Stimulated activated memory B cell treated with anti-CD40 and anti-IgM and Interleukin-4, amounts not matched to agents 10 μg/mL and 1 μg/mL and 100 μg/mL, for 72 hours (primary cell): Measurements from ENCODE around the gene CHST4.
"Not testable (repeated sequence)": the region's sequence is repeated elsewhere in the genome, so short reads cannot be mapped to it uniquely, and the experiment has no call there.

Experiments used
- ATAC-seq: fragments of 150-1000 bp; cut with Tn5 transposase; 2 replicates; pipeline ENCODE4 v1.10.0; 2021
- H3K27ac Mint-ChIP-seq: one replicate; pipeline ENCODE4 v1.8.0; 2022; ENCODE audit warnings: mild to moderate bottlenecking, mixed read lengths
- H3K27me3 Mint-ChIP-seq: one replicate; pipeline ENCODE4 v1.8.0; 2022; ENCODE audit warnings: mixed read lengths
- H3K36me3 Mint-ChIP-seq: one replicate; pipeline ENCODE4 v1.8.0; 2022; ENCODE audit warnings: mixed read lengths
- H3K4me1 Mint-ChIP-seq: one replicate; pipeline ENCODE4 v1.8.0; 2022; ENCODE audit warnings: mixed read lengths
- H3K4me3 Mint-ChIP-seq: one replicate; pipeline ENCODE4 v1.8.0; 2022; ENCODE audit warnings: mild to moderate bottlenecking, moderate library complexity, mixed read lengths
- H3K9me3 Mint-ChIP-seq: one replicate; pipeline ENCODE4 v1.8.0; 2022; ENCODE audit warnings: mixed read lengths

The CHST4 gene

GRCh38 chr16:71504051-71504450, 22.2 kb upstream of the CHST4 start:
- not testable (repeated sequence) for H3K36me3 Mint-ChIP-seq, H3K27ac Mint-ChIP-seq, ATAC-seq, H3K9me3 Mint-ChIP-seq, H3K4me1 Mint-ChIP-seq, H3K4me3 Mint-ChIP-seq
- peaks cover 17% of the 10 kb centered on the region for H3K27me3 Mint-ChIP-seq

GRCh38 chr16:71504901-71505300, 21.3 kb upstream of the CHST4 start:
- Mint-ChIP-seq H3K27me3 (peaks cover 17% of the 10 kb centered on the region), H3K9me3 (no peaks in the 10 kb centered on the region), H3K4me3 (no peak overlapping the region), H3K36me3 (no peaks in the 10 kb centered on the region), H3K4me1 (no peaks in the 10 kb centered on the region), H3K27ac (no peak overlapping the region)
- ATAC-seq = no peak

GRCh38 chr16:71507061-71507460, 19.2 kb upstream of the CHST4 start:
- no peak for ATAC-seq
- H3K27me3 Mint-ChIP-seq = peaks cover 16% of the 10 kb centered on the region
- no peak overlapping the region for H3K4me3 Mint-ChIP-seq
- no peaks in the 10 kb centered on the region for H3K36me3 Mint-ChIP-seq
- no peaks in the 10 kb centered on the region for H3K9me3 Mint-ChIP-seq
- no peaks in the 10 kb centered on the region for H3K4me1 Mint-ChIP-seq
- H3K27ac Mint-ChIP-seq = no peak overlapping the region

- peaks cover 18% of the 10 kb centered on the region for H3K27me3 Mint-ChIP-seq
- H3K4me1 Mint-ChIP-seq = no peaks in the 10 kb centered on the region
- no peak overlapping the region for H3K27ac Mint-ChIP-seq
- H3K9me3 Mint-ChIP-seq = no peaks in the 10 kb centered on the region
- H3K36me3 Mint-ChIP-seq = no peaks in the 10 kb centered on the region
- ATAC-seq = no peak
- H3K4me3 Mint-ChIP-seq = no peak overlapping the region
Measured at GRCh38 chr16:71513302-71513701, 12.9 kb upstream of the CHST4 start.

- no peaks in the 10 kb centered on the region for H3K36me3 Mint-ChIP-seq
- H3K4me3 Mint-ChIP-seq = no peak overlapping the region
- no peaks in the 10 kb centered on the region for H3K9me3 Mint-ChIP-seq
- H3K27me3 Mint-ChIP-seq = peaks cover 18% of the 10 kb centered on the region
- H3K27ac Mint-ChIP-seq = no peak overlapping the region
- ATAC-seq = no peak
- no peaks in the 10 kb centered on the region for H3K4me1 Mint-ChIP-seq
Measured at GRCh38 chr16:71514476-71514875, 11.8 kb upstream of the CHST4 start.

- no peak for ATAC-seq
- Mint-ChIP-seq H3K4me1 (no peaks in the 10 kb centered on the region), H3K27me3 (peaks cover 18% of the 10 kb centered on the region), H3K4me3 (no peak overlapping the region), H3K27ac (no peak overlapping the region), H3K9me3 (no peaks in the 10 kb centered on the region), H3K36me3 (no peaks in the 10 kb centered on the region)
Measured at GRCh38 chr16:71515026-71515425, 11.2 kb upstream of the CHST4 start.

GRCh38 chr16:71520550-71520949, 5.7 kb upstream of the CHST4 start:
- ATAC-seq = no peak
- Mint-ChIP-seq H3K4me3 (no peak overlapping the region), H3K36me3 (no peaks in the 10 kb centered on the region), H3K27ac (no peak overlapping the region), H3K4me1 (no peaks in the 10 kb centered on the region), H3K27me3 (peaks cover 29% of the 10 kb centered on the region), H3K9me3 (no peaks in the 10 kb centered on the region)

- Mint-ChIP-seq H3K4me1 (peaks cover 9% of the 10 kb centered on the region), H3K36me3 (no peaks in the 10 kb centered on the region), H3K27ac (no peak overlapping the region), H3K27me3 (peaks cover 55% of the 10 kb centered on the region), H3K9me3 (no peaks in the 10 kb centered on the region), H3K4me3 (no peak overlapping the region)
- ATAC-seq = no peak
Measured at GRCh38 chr16:71524566-71525553, 1.4 kb upstream of the CHST4 start.

GRCh38 chr16:71528257-71528656, 2.0 kb downstream of the CHST4 start:
- no peak overlapping the region for H3K4me3 Mint-ChIP-seq
- no peaks in the 10 kb centered on the region for H3K36me3 Mint-ChIP-seq
- peaks cover 9% of the 10 kb centered on the region for H3K4me1 Mint-ChIP-seq
- H3K27ac Mint-ChIP-seq = no peak overlapping the region
- H3K27me3 Mint-ChIP-seq = peaks cover 44% of the 10 kb centered on the region
- no peaks in the 10 kb centered on the region for H3K9me3 Mint-ChIP-seq
- ATAC-seq = no peak

GRCh38 chr16:71528863-71529262, 2.6 kb downstream of the CHST4 start:
- Mint-ChIP-seq H3K9me3 (no peaks in the 10 kb centered on the region), H3K27ac (no peak overlapping the region), H3K36me3 (no peaks in the 10 kb centered on the region), H3K4me1 (peaks cover 9% of the 10 kb centered on the region), H3K27me3 (peaks cover 44% of the 10 kb centered on the region), H3K4me3 (no peak overlapping the region)
- ATAC-seq = no peak

- no peak for ATAC-seq
- Mint-ChIP-seq H3K9me3 (no peaks in the 10 kb centered on the region), H3K4me3 (no peak overlapping the region), H3K4me1 (no peaks in the 10 kb centered on the region), H3K27ac (no peak overlapping the region), H3K27me3 (peaks cover 28% of the 10 kb centered on the region), H3K36me3 (no peaks in the 10 kb centered on the region)
Measured at GRCh38 chr16:71532366-71532765, 6.1 kb downstream of the CHST4 start.

- no peak overlapping the region for H3K27ac Mint-ChIP-seq
- H3K36me3 Mint-ChIP-seq = no peaks in the 10 kb centered on the region
- no peak for ATAC-seq
- H3K4me3 Mint-ChIP-seq = no peak overlapping the region
- peaks cover 13% of the 10 kb centered on the region for H3K4me1 Mint-ChIP-seq
- H3K9me3 Mint-ChIP-seq = no peaks in the 10 kb centered on the region
- H3K27me3 Mint-ChIP-seq = peaks cover 1% of the 10 kb centered on the region
Measured at GRCh38 chr16:71536752-71537499, 10.7 kb downstream of the CHST4 start.

GRCh38 chr16:71537643-71538042, 11.4 kb downstream of the CHST4 start:
- Mint-ChIP-seq H3K4me1 (peaks cover 20% of the 10 kb centered on the region), H3K36me3 (no peaks in the 10 kb centered on the region), H3K27me3 (peaks cover 8% of the 10 kb centered on the region), H3K4me3 (no peak overlapping the region), H3K27ac (peak overlapping the region; percentile 40), H3K9me3 (no peaks in the 10 kb centered on the region)
- ATAC-seq = peak; percentile 77

GRCh38 chr16:71542377-71542776, 16.2 kb downstream of the CHST4 start:
- peaks cover 9% of the 10 kb centered on the region for H3K27me3 Mint-ChIP-seq
- H3K4me3 Mint-ChIP-seq = no peak overlapping the region
- H3K27ac Mint-ChIP-seq = no peak overlapping the region
- peak; percentile 83 for ATAC-seq
- no peaks in the 10 kb centered on the region for H3K9me3 Mint-ChIP-seq
- no peaks in the 10 kb centered on the region for H3K36me3 Mint-ChIP-seq
- H3K4me1 Mint-ChIP-seq = peaks cover 20% of the 10 kb centered on the region

GRCh38 chr16:71547168-71547567, 20.9 kb downstream of the CHST4 start:
- H3K27me3 Mint-ChIP-seq = peaks cover 6% of the 10 kb centered on the region
- no peak overlapping the region for H3K27ac Mint-ChIP-seq
- H3K4me3 Mint-ChIP-seq = no peak overlapping the region
- H3K4me1 Mint-ChIP-seq = peaks cover 5% of the 10 kb centered on the region
- no peaks in the 10 kb centered on the region for H3K36me3 Mint-ChIP-seq
- H3K9me3 Mint-ChIP-seq = no peaks in the 10 kb centered on the region
- no peak for ATAC-seq
